ENCODE data around the gene SETD1A. TPM values are rescaled to one million over a fixed set of nuclear protein-coding genes. Genes with fewer than 3 reads are reported as not detected.
A peak's percentile ranks its signal among the peaks of the same experiment; 100 is the strongest.

The SETD1A gene
- total and polyA plus RNA-seq, 9 of the 15 experiments (the other 6 are each of a cell fraction or from before 2014, with no cell fraction given) = 0.08 to 36.0 (median 4.2) TPM

GRCh38 chr16:30924076-30924912 lies 33.3 kb upstream of the SETD1A start (continued):
- no peak for TF ChIP-seq E2F3 (CRISPR knock-in tag; IDR thresholded peaks at IDR 0.05)
- TF ChIP-seq EGR1 (conservative IDR thresholded peaks at IDR 0.05) = peak; percentile 35
- no peak for TF ChIP-seq ZBTB43 (CRISPR knock-in tag; IDR thresholded peaks at IDR 0.05)
- TF ChIP-seq CXXC5 (CRISPR knock-in tag; IDR thresholded peaks at IDR 0.05) = 0 out of 2 replicates have a peak, but pooled peaks have one; percentile 34
- peak; percentile 33; the same call in 1 of the 2 replicates for TF ChIP-seq POLR2A (conservative IDR thresholded peaks at IDR 0.05)
- no peak for TF ChIP-seq ZNF512 (tag; IDR thresholded peaks at IDR 0.05)
- TF ChIP-seq ZNF121 (CRISPR knock-in tag; conservative IDR thresholded peaks at IDR 0.05) = no peak
- no peak for TF ChIP-seq PKNOX1 (IDR thresholded peaks at IDR 0.05)
- no peak for TF ChIP-seq ZBTB34 (CRISPR knock-in tag; IDR thresholded peaks at IDR 0.05)
- TF ChIP-seq CREB3L1 (IDR thresholded peaks at IDR 0.05; ENCODE audit: borderline replicate concordance, low read depth) = no peak
- TF ChIP-seq ZNF609 (CRISPR knock-in tag; IDR thresholded peaks at IDR 0.05; ENCODE audit: borderline replicate concordance) = no peak
